ENCODE measurements around the gene CXXC1.
A peak's percentile ranks its signal among the peaks of the same experiment; 100 is the strongest.
"Not testable (repeated sequence)": the region's sequence is repeated elsewhere in the genome, so short reads cannot be mapped to it uniquely, and the experiment has no call there.

The CXXC1 gene

DNA sequence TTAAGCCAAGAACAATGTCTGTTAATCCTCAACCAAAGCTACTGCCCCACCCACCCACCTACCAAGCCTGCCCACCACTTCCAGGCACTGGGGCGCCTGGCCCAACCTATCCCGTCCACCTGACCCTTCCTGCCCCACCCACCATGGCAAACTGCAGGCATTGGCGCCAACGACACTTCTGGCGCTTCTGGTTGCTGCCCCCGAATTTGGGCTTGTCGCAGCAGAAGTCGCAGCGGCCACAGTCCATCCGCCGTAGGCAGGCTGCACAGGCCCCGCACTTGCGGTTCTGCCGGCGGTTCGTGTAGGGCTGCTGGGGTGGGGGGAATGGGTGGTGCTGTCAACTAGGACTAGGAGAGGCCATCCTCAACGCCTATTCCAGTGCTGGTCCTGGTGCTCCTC is 13.4 kb downstream of the CXXC1 start:
- DNase-seq, result no peak

DNA sequence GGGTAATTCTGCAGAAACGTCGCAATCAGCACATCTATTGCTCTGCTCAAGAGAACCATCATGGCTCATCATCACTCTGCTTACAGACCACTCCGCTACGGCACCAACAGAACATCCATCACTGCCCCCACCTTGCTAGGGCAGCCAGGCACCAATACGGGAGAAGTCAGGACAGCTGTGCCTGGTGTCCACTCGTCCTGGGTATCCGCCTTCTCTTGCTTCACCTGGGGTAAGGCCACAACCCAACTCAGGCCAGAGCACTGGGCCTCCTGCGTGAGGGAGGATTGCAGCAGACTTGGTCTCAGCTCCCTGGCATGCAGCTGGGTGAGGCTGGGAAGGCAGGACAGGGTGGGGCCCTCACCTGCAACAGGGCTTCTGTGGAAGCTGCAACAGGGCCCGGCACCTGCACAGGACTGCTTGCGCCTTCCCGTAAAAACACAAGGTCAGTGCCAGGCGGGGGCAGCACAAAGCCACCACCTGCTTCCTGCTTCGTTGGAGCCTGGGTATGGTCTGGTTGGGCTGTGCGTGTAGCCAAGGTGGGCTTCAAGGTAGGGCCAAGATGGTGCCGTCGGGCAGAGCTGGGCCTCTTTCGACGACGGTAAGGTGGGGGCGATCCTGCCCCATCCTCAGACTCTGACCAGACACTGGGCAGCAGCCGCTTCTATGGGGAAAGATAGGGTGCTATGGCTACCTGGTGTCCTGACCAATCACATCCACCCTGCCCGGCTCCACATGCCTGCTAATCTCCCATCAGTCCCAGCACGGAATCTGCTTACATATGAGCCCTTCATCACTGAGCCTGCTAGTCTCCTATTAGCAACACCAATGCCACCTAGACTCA is 14.1 kb downstream of the CXXC1 start:
- DNase-seq, result no peak

DNA sequence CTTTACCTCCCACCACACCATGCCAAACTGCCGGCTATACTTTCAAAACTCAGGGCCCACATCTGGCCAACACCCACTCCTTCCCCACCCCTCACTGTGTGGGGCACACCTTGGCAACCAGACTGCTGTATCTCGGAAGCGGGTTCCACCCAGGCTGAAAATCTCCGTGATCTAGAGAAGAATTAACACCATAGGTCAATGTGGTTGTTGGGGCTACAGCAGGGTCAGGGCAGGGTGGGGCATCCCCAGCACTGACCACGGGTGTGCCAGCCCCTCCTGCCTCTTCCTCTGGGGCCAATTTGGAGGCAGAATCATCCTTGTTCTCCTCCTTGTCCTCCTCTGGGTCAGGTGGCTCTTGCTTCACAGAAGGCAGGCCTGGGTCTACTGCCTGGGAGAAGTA is 14.9 kb downstream of the CXXC1 start:
- no peak for DNase-seq

DNA sequence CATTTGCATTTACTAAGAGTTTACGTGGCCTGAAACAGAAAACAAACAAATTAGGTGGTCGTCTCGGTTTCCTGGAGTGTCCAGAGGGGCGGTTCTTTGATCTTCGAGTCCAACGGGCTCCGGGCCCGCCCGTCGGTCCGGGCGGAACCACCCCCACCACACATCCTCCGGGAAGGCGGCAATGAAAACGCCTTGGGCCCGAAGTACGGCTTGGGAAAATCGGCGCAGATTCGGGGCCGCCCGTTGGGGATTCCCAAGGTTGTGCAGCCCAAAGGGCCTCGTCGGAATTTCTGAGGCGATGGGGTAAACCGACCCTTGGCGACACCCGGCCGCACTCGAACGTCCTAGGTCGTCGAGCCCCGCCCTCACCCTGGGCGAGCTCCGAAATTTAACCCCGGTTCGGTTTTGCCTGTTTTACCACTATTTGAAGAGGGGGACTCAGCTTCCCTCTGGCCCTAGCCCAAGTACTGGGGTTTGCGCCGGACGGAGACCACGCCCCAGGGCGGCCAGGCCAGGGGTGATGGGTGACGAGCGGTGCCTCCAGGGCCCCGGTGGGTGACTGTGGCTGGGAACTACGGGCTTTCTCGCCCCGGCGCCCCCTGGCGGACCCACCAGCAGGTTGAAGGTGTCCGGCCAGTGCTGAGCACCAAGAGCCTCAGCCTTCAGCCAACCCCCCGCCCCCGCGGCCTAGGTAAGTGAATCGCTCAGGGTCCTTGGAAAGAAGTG is 19.3 kb downstream of the CXXC1 start:
- peak; percentile 83 for DNase-seq

DNA sequence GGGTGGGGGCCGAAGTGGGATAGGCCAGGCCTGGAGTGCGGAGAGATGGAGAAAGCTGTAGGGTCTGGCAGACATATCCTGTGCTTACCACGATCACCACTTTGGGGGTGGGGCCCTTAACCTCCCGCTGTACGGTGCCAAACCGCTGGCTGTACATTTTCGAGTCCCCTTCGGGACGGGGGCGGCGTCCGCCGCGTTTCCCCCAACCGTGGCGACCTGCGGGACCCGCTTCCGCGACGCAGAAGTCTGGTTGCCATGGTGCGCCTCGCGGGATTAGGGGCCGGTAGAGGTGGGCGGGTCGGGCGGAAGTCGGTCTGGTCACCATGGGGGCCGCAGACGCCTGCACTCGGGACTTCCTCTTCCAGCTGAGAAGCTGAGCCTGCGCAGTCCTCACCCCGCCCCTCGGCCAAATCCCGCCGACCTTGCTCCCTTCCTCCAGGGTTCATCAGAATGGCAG is 21.2 kb downstream of the CXXC1 start, which contains the start of gene CFAP53:
Gene CFAP53, minus strand, starts transcription at position 248 of the 457 bp plus-strand sequence. Its CDS starts 91 bp downstream, at position 157.
- DNase-seq, result peak; percentile 88

DNA sequence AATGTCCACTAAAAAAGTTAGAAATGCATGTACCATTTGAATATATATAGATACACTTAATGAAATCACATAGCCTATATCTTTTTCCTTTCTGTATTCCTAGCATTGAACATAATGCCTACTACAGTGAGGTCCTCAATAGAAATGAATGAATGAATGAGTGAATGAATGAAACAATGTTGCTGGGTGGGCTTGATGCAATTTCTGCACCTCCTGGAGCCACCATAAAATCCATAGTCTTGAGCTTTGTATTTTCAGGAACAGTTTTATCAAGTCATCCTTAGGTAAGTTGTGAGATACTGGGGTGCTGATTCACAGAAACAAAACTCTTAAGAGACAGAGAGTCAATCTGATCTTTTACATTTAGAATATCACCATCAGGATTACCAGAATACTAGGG is 24.5 kb downstream of the CXXC1 start:
- no peak for DNase-seq

DNA sequence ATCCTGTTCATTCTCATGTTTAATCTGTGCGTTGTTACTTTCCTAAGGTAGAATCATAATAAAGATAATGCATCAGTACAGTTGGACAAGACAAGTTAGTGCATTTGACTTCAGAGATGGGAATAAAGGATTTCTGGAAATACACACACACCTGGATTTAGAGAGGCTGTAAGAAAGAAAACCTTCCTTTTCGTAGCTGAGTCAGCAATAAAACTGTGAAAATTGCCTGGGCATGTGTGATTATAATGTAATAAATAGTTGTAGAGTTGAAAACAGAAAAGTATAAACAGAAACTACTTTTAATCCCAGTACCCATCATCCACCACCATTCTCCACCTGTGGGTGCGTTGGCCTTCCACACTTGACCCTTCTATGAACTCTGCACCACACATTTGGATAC is 36.6 kb downstream of the CXXC1 start:
- no peak for DNase-seq

DNA sequence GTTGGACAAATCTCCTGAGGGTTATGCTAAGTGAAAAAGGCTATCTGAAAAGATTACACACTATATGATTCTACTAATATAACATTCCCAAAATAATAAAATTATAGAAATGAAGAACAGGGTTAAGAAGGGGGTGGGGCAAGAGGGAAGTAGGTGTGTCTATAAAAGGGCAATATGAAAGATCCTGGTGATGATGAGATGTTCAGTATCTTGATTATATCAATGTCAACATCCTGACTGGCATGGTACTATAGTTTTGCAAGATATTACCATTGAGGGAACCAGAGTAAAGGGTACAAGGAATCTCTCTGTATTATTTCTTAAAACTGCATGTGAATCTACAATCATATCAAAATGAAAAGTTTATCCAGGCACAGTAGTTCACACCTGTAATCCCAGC is 37.9 kb downstream of the CXXC1 start:
- DNase-seq, result no peak

DNA sequence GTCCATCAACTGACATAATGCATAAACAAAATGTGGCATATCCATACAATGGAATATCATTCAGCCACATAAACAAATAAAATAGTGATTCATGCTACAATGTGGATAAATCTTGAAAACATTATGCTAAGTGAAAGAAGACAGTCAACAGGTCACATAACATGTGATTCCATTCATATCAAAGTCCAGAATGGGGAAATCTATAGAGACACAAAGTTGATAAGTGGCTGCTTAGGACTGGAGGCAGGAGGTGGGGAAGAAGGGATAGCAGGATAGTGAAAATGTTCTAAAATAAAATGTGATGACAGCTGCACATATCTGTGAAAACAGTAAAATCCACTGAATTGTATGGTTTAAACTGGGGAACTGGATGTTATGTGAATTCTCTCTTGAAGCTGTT is 39.9 kb downstream of the CXXC1 start:
- DNase-seq, result no peak

DNA sequence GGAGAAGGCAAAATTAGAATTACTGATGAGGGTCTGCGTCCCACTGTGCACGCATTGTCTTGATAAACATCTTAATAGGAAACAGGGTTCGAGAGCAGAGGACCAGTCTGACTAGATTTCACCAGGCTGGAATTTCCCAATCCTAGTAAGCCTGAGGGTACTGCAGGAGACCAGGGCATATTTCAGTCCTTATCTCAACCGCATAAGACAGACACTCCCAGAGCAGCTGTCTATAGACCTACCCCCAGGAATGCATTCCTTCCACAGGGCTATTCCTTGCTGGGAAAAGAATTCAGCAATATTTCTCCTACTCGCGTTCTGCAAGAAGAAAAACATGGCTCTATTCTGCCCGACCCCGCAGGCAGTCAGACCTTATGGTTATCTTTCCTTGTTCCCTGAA is 45.7 kb downstream of the CXXC1 start:
- DNase-seq, result not testable (repeated sequence)

DNA sequence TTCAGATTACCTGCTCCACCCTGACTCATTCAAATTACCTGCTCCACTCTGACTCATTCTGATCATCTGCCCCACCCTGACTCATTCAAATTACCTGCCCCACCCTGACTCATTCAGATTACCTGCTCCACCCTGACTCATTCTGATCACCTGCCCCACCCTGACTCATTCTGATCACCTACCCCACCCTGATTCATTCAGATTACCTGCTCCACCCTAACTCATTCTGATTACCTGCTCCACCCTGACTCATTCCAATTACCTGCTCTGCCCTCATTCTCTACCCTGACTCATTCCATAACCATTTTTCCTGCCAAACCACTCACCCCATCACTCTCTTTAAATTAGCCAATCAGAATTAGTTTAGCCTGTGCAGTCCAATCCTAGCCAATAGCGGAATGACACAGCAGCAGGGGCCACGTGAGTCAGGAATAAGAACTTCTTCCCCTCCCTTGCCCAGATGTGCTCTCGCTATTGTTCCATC is 47.4 kb downstream of the CXXC1 start:
- no peak for DNase-seq

DNA sequence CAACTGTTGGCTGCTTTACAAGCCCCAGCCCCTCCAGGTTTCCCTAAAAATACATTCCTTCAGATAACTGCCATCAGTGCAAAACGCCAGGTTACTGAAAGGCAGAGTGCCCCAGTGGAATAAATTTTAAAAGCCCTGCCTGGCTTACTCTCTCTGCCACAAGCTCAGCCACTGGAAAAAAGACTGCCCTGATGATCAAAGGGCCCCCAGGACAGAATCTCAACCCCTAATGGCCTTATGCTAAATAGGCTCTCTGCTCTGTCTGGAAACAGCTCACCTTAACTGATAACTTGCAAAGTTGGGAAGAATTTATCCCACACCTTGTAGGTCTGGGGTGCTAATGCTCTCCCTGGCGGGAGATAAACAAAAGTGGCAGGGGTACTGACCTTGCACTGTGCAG is 55.1 kb downstream of the CXXC1 start:
- no peak for DNase-seq
